Measurements from ENCODE around the gene GRIN2C. TPM values are rescaled to one million over a fixed set of nuclear protein-coding genes. Genes with fewer than 3 reads are reported as not detected.

GRIN2C gene
- total and polyA plus RNA-seq, 2 of the 4 experiments (the other 2 are of a cell fraction), result 0.22 TPM; not detected in 1

DNA sequence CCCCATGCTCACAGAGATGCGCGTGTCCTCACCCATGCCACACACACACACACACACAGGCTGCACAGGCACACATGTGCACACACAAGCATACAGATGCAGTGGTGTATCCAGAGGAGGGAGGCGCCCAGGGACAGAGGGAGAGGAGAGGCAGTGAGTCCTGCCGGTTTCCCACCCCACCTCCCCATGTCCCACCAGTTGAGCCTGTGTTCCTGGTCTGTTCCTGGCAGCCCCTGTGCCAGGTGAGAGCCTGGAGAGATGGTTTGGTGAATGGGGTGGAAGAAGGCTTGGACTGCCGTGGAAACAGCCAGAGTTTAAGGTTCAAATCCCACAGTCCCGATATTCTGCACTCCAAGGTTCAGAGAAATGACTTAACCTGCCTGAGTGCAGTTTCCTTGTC lies 44.0 kb upstream of the GRIN2C start:
- H3K56ac ChIP-seq (ENCODE audit: extremely low read depth, insufficient read depth, low read length), result no peak overlapping the region
- dilution Hi-C loops (cut with HindIII; ENCODE audit: low sequenced_read_pairs, unreplicated experiment) (no loop called here), in situ Hi-C loops (cut with MboI; ENCODE audit: low sequenced_read_pairs) (no loop called here), intact Hi-C loops (cut with micrococcal nuclease) (no loop called here)
- no peak overlapping the region for H3K14ac ChIP-seq (replicated peaks; ENCODE audit: low read depth, low read length)
- H3K23ac ChIP-seq (ENCODE audit: low read depth, low read length), result no peak overlapping the region
- TF ChIP-seq MXI1 (IDR thresholded peaks at IDR 0.05; ENCODE audit: borderline replicate concordance, low read depth, low read length), result no peak
- TF ChIP-seq MAFK (IDR thresholded peaks at IDR 0.05; ENCODE audit: low read depth, low read length), result no peak
- no peak for TF ChIP-seq NFE2L2 (IDR thresholded peaks at IDR 0.05; ENCODE audit: low read depth, low read length)
- TF ChIP-seq RCOR1 (IDR thresholded peaks at IDR 0.05; ENCODE audit: insufficient replicate concordance, low read length), result no peak
- no peak for TF ChIP-seq MAZ (IDR thresholded peaks at IDR 0.05; ENCODE audit: borderline replicate concordance, low read depth, low read length)
- TF ChIP-seq SMC3 (IDR thresholded peaks at IDR 0.05; ENCODE audit: low read depth, low read length), result no peak
- TF ChIP-seq POLR2A (IDR thresholded peaks at IDR 0.05; ENCODE audit: low read depth, low read length), result no peak
- TF ChIP-seq, protein P1, sequence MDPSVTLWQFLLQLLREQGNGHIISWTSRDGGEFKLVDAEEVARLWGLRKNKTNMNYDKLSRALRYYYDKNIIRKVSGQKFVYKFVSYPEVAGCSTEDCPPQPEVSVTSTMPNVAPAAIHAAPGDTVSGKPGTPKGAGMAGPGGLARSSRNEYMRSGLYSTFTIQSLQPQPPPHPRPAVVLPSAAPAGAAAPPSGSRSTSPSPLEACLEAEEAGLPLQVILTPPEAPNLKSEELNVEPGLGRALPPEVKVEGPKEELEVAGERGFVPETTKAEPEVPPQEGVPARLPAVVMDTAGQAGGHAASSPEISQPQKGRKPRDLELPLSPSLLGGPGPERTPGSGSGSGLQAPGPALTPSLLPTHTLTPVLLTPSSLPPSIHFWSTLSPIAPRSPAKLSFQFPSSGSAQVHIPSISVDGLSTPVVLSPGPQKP (IDR thresholded peaks at IDR 0.05; ENCODE audit: borderline replicate concordance, low read depth, low read length), result no peak
- TF ChIP-seq RAD21 (IDR thresholded peaks at IDR 0.05; ENCODE audit: low read length), result no peak
- TF ChIP-seq BHLHE40 (IDR thresholded peaks at IDR 0.05; ENCODE audit: low read depth, low read length), result no peak
- TF ChIP-seq CHD1 (IDR thresholded peaks at IDR 0.05; ENCODE audit: low read depth, low read length), result no peak
- TF ChIP-seq CTCF (conservative IDR thresholded peaks at IDR 0.05; ENCODE audit: low read depth, low read length), result no peak
- TF ChIP-seq, protein P2, sequence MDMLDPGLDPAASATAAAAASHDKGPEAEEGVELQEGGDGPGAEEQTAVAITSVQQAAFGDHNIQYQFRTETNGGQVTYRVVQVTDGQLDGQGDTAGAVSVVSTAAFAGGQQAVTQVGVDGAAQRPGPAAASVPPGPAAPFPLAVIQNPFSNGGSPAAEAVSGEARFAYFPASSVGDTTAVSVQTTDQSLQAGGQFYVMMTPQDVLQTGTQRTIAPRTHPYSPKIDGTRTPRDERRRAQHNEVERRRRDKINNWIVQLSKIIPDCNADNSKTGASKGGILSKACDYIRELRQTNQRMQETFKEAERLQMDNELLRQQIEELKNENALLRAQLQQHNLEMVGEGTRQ (IDR thresholded peaks at IDR 0.05; ENCODE audit: low read depth, low read length), result no peak
- TF ChIP-seq CEBPB (IDR thresholded peaks at IDR 0.05; ENCODE audit: low read depth, low read length), result no peak
- no peak for TF ChIP-seq FOS (IDR thresholded peaks at IDR 0.05; ENCODE audit: low read depth, low read length)
- TF ChIP-seq RFX5 (IDR thresholded peaks at IDR 0.05; ENCODE audit: low read depth, low read length), result no peak
- no CpG with 5 or more reads among the region's 6 CpGs for WGBS, 2 experiments (ENCODE audit: extremely low coverage in 2 of 2, insufficient read length in 1 of 2)
- H3K36me3 ChIP-seq (ENCODE audit: control insufficient read depth, insufficient read depth, low read length), result no peaks in the 10 kb centered on the region
- no peaks in the 10 kb centered on the region for H4K20me1 ChIP-seq (ENCODE audit: insufficient read depth, low read length)
- no peak overlapping the region for H4K5ac ChIP-seq (ENCODE audit: low read depth, low read length)
- no peak for DNase-seq
- H3K9me3 ChIP-seq (ENCODE audit: control insufficient read depth, insufficient read depth, low read length), result no peaks in the 10 kb centered on the region
- no peaks in the 10 kb centered on the region for H3K79me1 ChIP-seq (ENCODE audit: low read depth in 1 of 2, low read length in 2 of 2)
- peaks cover 36% of the 10 kb centered on the region for H3K27me3 ChIP-seq (ENCODE audit: control insufficient read depth, insufficient read depth, low read length)
- H2BK20ac ChIP-seq (ENCODE audit: low read depth, low read length), result no peak overlapping the region
- no peak overlapping the region for H4K8ac ChIP-seq (ENCODE audit: low read depth in 2 of 2, low read length in 2 of 2)
- no peak overlapping the region for H3K18ac ChIP-seq (ENCODE audit: low read depth, low read length)
- H2BK15ac ChIP-seq (ENCODE audit: low read depth, low read length), result no peak overlapping the region
- H2AK9ac ChIP-seq (replicated peaks; ENCODE audit: low read depth, low read length, poor library complexity), result no peak overlapping the region
- ChIA-PET POLR2A (ENCODE audit: unreplicated experiment) (no interaction called here), CTCF (no interaction called here)
- H3K9me1 ChIP-seq (ENCODE audit: insufficient read depth, low read length), result no peaks in the 10 kb centered on the region
- H4K91ac ChIP-seq (ENCODE audit: insufficient read depth, low read depth, low read length), result no peak overlapping the region
- BruUV-seq (replicated peaks), result no TSS peak
- no peak overlapping the region for H2AFZ ChIP-seq (replicated peaks; ENCODE audit: low read length, poor library complexity)
- H3K4me3 ChIP-seq (ENCODE audit: insufficient read depth, low read depth, low read length), result no peak overlapping the region
- H3K4ac ChIP-seq (ENCODE audit: low read depth, low read length), result no peak overlapping the region
- no peak overlapping the region for H2AK5ac ChIP-seq (ENCODE audit: low read depth, low read length)
- no peak overlapping the region for H2BK120ac ChIP-seq (ENCODE audit: low read depth, low read length)
- no peak overlapping the region for H3K9ac ChIP-seq (ENCODE audit: low read depth, low read length)
- H3K4me1 ChIP-seq (ENCODE audit: control insufficient read depth, insufficient read depth, low read length), result no peaks in the 10 kb centered on the region
- no peak overlapping the region for H3K4me2 ChIP-seq (ENCODE audit: low read depth, low read length)
- H2BK5ac ChIP-seq (ENCODE audit: low read depth, low read length, poor library complexity, severe bottlenecking), result no peak overlapping the region
- no peak for ATAC-seq (ENCODE audit: low read depth)
- no peak overlapping the region for H3K27ac ChIP-seq (ENCODE audit: insufficient read depth, low read length)

Data from IMR-90 (cell line).